Retinal pigment epithelial cell (primary cell): ENCODE results near the gene DYNLT1.
"Not testable (repeated sequence)": the region's sequence is repeated elsewhere in the genome, so short reads cannot be mapped to it uniquely, and the experiment has no call there.

ENCODE experiments used
- DNase-seq: peaks from one replicate; pipeline ENCODE4 v3.0.0-alpha.2; 2010; ENCODE audit warnings: low read depth
- H3K4me3 ChIP-seq: 2 replicates; pipeline ENCODE4 v1.5.1; 2011; ENCODE audit warnings: mild to moderate bottlenecking, low read length, control low read depth, moderate library complexity
- TF ChIP-seq, protein P1 (sequence below): conservative IDR thresholded peaks from 2 replicates; pipeline ENCODE4 v1.5.1; 2011; ENCODE audit warnings: low read depth, low read length, control low read depth, inconsistent platforms

The DYNLT1 gene

DNA sequence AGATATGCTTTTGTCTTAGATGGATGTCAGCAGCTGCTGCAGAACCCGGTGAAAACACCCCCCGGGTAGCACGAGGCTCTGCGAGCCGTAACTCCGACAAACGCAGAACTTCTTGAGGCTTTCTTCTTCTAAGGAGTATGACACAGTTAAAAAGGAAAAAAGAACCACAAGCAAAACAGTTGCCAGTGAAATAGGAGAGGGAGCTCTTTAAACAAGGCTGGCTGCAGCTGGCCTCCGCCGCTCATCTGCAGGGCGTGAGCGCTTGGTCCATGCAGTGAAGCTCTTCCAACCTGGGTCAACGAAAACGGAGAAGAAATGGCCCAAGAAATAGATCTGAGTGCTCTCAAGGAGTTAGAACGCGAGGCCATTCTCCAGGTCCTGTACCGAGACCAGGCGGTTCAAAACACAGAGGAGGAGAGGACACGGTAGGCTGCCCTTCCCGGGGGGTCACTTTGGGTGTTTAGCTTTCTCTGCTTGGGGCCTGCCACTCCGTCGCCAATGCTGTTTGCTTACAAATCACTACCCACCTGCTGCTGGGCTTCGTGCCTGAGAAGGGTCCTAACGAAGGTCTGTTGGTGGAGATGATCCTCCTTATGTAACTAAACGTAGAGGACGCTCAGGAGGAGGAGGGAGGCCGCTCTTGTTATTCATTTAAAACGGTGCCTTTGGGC lies 18.5 kb upstream of the DYNLT1 start:
- DNase-seq, result no peak
- H3K4me3 ChIP-seq, result no peak overlapping the region
- TF ChIP-seq, protein P1, sequence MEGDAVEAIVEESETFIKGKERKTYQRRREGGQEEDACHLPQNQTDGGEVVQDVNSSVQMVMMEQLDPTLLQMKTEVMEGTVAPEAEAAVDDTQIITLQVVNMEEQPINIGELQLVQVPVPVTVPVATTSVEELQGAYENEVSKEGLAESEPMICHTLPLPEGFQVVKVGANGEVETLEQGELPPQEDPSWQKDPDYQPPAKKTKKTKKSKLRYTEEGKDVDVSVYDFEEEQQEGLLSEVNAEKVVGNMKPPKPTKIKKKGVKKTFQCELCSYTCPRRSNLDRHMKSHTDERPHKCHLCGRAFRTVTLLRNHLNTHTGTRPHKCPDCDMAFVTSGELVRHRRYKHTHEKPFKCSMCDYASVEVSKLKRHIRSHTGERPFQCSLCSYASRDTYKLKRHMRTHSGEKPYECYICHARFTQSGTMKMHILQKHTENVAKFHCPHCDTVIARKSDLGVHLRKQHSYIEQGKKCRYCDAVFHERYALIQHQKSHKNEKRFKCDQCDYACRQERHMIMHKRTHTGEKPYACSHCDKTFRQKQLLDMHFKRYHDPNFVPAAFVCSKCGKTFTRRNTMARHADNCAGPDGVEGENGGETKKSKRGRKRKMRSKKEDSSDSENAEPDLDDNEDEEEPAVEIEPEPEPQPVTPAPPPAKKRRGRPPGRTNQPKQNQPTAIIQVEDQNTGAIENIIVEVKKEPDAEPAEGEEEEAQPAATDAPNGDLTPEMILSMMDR, result no peak

- no peak for DNase-seq
- TF ChIP-seq, protein P1, result no peak
- no peak overlapping the region for H3K4me3 ChIP-seq
Observed at GRCh38 chr6:158662607-158662953, 18.0 kb upstream of the DYNLT1 start.

DNA sequence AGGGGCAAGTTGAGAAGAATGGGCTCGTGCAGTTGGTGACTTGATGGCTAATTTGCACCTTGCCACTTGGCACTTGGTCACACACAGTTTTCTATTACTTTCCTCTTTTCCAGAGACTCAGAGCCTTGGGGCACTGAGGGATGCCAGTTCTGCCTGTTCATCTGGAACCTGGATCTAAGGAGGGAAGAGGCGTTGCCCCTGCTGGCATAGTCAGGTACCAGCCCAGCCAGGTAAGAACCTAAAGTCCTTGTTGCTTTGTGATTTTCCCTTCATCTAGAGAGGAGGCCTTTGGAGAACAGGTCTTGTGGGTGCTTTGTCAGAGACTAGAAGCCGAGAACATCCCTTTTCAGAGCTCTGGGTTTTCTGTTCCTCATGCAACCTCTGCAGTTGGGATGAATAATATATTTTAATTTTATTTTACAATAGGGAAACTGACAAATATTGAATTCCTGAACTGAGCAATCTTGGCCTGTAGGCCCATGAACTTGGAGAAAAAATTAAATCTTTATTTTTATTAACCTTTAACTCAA lies 16.7 kb upstream of the DYNLT1 start:
- DNase-seq, result no peak

GRCh38 chr6:158660333-158660754 lies 15.8 kb upstream of the DYNLT1 start:
- no peak overlapping the region for H3K4me3 ChIP-seq
- DNase-seq, result no peak
- TF ChIP-seq, protein P1, result peak; percentile 74

More for the DNA sequence above, 16.7 kb upstream of the DYNLT1 start:
- TF ChIP-seq, protein P1, result no peak
- no peak overlapping the region for H3K4me3 ChIP-seq

- DNase-seq, H3K4me3 ChIP-seq: not testable (repeated sequence)
Observed at GRCh38 chr6:158656986-158657385, 12.4 kb upstream of the DYNLT1 start.

GRCh38 chr6:158655569-158656450 lies 11.3 kb upstream of the DYNLT1 start:
- no peak overlapping the region for H3K4me3 ChIP-seq
- TF ChIP-seq, protein P1, result no peak
- DNase-seq, result no peak

DNA sequence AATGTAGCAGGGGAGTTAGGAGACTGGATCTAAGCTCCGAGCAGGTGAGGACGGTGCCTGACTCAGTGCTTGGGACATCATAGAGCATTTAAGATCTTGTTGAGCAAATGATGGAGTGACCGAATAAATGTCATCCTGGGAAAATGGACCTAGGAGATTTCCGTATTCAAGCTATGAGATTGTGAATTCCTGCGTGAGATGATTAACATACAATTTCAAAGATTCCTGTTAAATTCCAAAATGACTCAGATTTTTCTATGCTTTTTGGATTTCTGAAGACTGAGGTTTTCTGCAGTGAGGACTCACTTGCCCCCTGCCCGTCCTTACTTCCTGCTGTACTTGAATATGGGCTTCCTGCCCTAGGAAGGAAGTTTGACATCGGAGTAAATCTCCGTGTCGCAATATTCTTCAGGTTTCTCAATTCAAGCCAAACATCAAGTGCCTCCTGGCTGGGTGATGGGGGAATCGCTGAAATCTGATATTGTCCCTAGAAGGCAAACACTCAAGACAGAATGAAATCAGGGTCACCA lies 10.5 kb upstream of the DYNLT1 start:
- DNase-seq, result no peak
- no peak overlapping the region for H3K4me3 ChIP-seq
- TF ChIP-seq, protein P1, result no peak
